Esophagus muscularis mucosa (tissue), 3 donors: ENCODE data around the gene KLHL14.

ENCODE experiments used
- POLR2A ChIP-seq: fragments of 450-650 bp; IDR thresholded peaks from one replicate; pipeline ENCODE4 v1.6.1; 2017; ENCODE audit warnings: antibody characterized with exemption, moderate library complexity, mild to moderate bottlenecking, low read depth
- TF ChIP-seq, protein P1 (sequence below), 3 experiments: fragments of 200-600 bp in 2 of 3; fragments of 450-650 bp in 1 of 3; sonication (generic) in 2 of 3; IDR thresholded peaks; one replicate each; pipeline ENCODE4 v1.5.1; 2017 to 2019; ENCODE audit warnings: antibody characterized with exemption in 3 of 3, mild to moderate bottlenecking in 2 of 3, moderate library complexity in 1 of 3

DNA sequence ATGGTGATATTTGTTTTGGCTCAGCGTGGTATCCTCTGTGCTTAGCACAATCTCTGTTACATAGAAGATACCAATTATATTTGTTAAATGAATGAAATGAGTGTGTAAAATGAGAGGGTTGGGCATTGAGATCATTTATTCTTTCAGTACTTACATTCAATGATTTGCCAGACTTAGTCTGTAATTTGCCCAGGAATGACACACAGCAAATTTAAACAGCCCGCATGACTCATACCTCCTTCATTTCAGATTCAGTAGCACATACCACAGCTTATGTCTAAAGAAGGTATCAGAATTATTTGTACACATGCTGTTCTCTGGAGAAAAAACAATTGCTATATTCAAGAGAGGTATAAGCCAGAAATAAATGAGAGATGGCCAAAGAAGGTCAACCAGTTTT lies 37.0 kb downstream of the KLHL14 start:
- TF ChIP-seq POLR2A: no peak
- TF ChIP-seq, protein P1, sequence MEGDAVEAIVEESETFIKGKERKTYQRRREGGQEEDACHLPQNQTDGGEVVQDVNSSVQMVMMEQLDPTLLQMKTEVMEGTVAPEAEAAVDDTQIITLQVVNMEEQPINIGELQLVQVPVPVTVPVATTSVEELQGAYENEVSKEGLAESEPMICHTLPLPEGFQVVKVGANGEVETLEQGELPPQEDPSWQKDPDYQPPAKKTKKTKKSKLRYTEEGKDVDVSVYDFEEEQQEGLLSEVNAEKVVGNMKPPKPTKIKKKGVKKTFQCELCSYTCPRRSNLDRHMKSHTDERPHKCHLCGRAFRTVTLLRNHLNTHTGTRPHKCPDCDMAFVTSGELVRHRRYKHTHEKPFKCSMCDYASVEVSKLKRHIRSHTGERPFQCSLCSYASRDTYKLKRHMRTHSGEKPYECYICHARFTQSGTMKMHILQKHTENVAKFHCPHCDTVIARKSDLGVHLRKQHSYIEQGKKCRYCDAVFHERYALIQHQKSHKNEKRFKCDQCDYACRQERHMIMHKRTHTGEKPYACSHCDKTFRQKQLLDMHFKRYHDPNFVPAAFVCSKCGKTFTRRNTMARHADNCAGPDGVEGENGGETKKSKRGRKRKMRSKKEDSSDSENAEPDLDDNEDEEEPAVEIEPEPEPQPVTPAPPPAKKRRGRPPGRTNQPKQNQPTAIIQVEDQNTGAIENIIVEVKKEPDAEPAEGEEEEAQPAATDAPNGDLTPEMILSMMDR (IDR thresholded peaks at IDR 0.05): no peak
